H9 (cell line): ENCODE measurements around the gene FOXK1. TPM values are rescaled to one million over a fixed set of nuclear protein-coding genes. Genes with fewer than 3 reads are reported as not detected.

Source experiments
- DNase-seq: peaks from one replicate; pipeline ENCODE4 v3.0.0-alpha.2; 2017
- H2AFZ ChIP-seq: one replicate; pipeline ENCODE4 v1.6.1; 2013; ENCODE audit warnings: mild to moderate bottlenecking, low read length, control low read depth, moderate library complexity
- H2AK5ac ChIP-seq: 2 replicates; pipeline ENCODE4 v1.6.1; 2013; ENCODE audit warnings: low read length, control low read depth, mixed read lengths; ENCODE audit not compliant: insufficient read length
- H2BK120ac ChIP-seq: one replicate; pipeline ENCODE4 v1.6.1; 2013; ENCODE audit warnings: low read depth, mild to moderate bottlenecking, low read length, control low read depth, inconsistent platforms; ENCODE audit not compliant: poor library complexity, severe bottlenecking
- H2BK12ac ChIP-seq: 2 replicates; pipeline ENCODE4 v1.6.1; 2013; ENCODE audit warnings: low read length, control low read depth, mixed read lengths, low read depth; ENCODE audit not compliant: insufficient read length
- H2BK15ac ChIP-seq: 2 replicates; pipeline ENCODE4 v1.6.1; 2013; ENCODE audit warnings: low read depth, low read length, control low read depth
- H2BK20ac ChIP-seq: one replicate; pipeline ENCODE4 v1.6.1; 2013; ENCODE audit warnings: low read depth, mild to moderate bottlenecking, low read length, control low read depth, inconsistent platforms; ENCODE audit not compliant: poor library complexity, severe bottlenecking
- H2BK5ac ChIP-seq: 2 replicates; pipeline ENCODE4 v1.6.1; 2013; ENCODE audit warnings: low read length, control low read depth, mixed read lengths; ENCODE audit not compliant: insufficient read length
- H3K14ac ChIP-seq: 2 replicates; pipeline ENCODE4 v1.6.1; 2013; ENCODE audit warnings: low read length, control low read depth; ENCODE audit not compliant: insufficient read depth
- H3K18ac ChIP-seq: 2 replicates; pipeline ENCODE4 v1.6.1; 2013; ENCODE audit warnings: low read depth, mild to moderate bottlenecking, mixed read lengths, low read length, control low read depth; ENCODE audit not compliant: insufficient read length
- H3K23ac ChIP-seq: 2 replicates; pipeline ENCODE4 v1.6.1; 2013; ENCODE audit warnings: low read length, control low read depth, mixed read lengths, low read depth; ENCODE audit not compliant: insufficient read length
- H3K23me2 ChIP-seq: 2 replicates; pipeline ENCODE4 v1.6.1; 2013; ENCODE audit warnings: low read depth, mild to moderate bottlenecking, mixed read lengths, low read length, control low read depth; ENCODE audit not compliant: insufficient read length, poor library complexity, severe bottlenecking
- H3K27ac ChIP-seq: 2 replicates; pipeline ENCODE4 v1.5.1; 2013; ENCODE audit warnings: low read length, control low read depth, mixed read lengths, low read depth; ENCODE audit not compliant: insufficient read length
- H3K27me3 ChIP-seq: 2 replicates; pipeline ENCODE4 v1.6.1; 2013; ENCODE audit warnings: low read length, control low read depth, inconsistent platforms; ENCODE audit not compliant: insufficient read depth
- H3K4ac ChIP-seq: 2 replicates; pipeline ENCODE4 v1.6.1; 2013; ENCODE audit warnings: low read depth, mild to moderate bottlenecking, control low read depth, inconsistent platforms, low read length, moderate library complexity
- H3K4me1 ChIP-seq: 2 replicates; pipeline ENCODE4 v1.6.1; 2013; ENCODE audit warnings: low read length, control low read depth, inconsistent platforms; ENCODE audit not compliant: insufficient read depth
- H3K4me2 ChIP-seq: 2 replicates; pipeline ENCODE4 v1.6.1; 2013; ENCODE audit warnings: low read length, control low read depth, mixed read lengths; ENCODE audit not compliant: insufficient read length, insufficient read depth
- H3K56ac ChIP-seq: 2 replicates; pipeline ENCODE4 v1.6.1; 2013; ENCODE audit warnings: low read depth, mild to moderate bottlenecking, mixed read lengths, low read length, control low read depth; ENCODE audit not compliant: insufficient read length
- H3K79me1 ChIP-seq: 2 replicates; pipeline ENCODE4 v1.6.1; 2013; ENCODE audit warnings: low read depth, mild to moderate bottlenecking, moderate library complexity, low read length, control low read depth, inconsistent platforms; ENCODE audit not compliant: insufficient read depth, poor library complexity, severe bottlenecking
- H3K79me2 ChIP-seq: 2 replicates; pipeline ENCODE4 v1.6.1; 2013; ENCODE audit warnings: low read length, control low read depth, inconsistent platforms; ENCODE audit not compliant: insufficient read depth
- H3K9ac ChIP-seq: 2 replicates; pipeline ENCODE4 v1.6.1; 2013; ENCODE audit warnings: low read length, control low read depth, mixed read lengths; ENCODE audit not compliant: insufficient read length; ENCODE audit errors: extremely low read depth
- H3K9me3 ChIP-seq: one replicate; pipeline ENCODE4 v1.6.1; 2013; ENCODE audit warnings: low read depth, low read length, inconsistent platforms; ENCODE audit not compliant: control insufficient read depth
- H3T11ph ChIP-seq: one replicate; pipeline ENCODE4 v1.6.1; 2013; ENCODE audit warnings: mild to moderate bottlenecking, low read length, control low read depth, inconsistent platforms
- H4K20me1 ChIP-seq: one replicate; pipeline ENCODE4 v1.6.1; 2013; ENCODE audit not compliant: control insufficient read depth, insufficient read length, insufficient read depth
- H4K5ac ChIP-seq: 2 replicates; pipeline ENCODE4 v1.6.1; 2013; ENCODE audit warnings: low read depth, mild to moderate bottlenecking, mixed read lengths, low read length, control low read depth; ENCODE audit not compliant: insufficient read length
- H4K8ac ChIP-seq: replicated peaks from 2 replicates; pipeline ENCODE4 v1.6.1; 2013; ENCODE audit warnings: low read length, control low read depth, mixed read lengths, low read depth; ENCODE audit not compliant: insufficient read length
- H4K91ac ChIP-seq: 2 replicates; pipeline ENCODE4 v1.6.1; 2013; ENCODE audit warnings: low read depth, mild to moderate bottlenecking, moderate library complexity, mixed read lengths, low read length, control low read depth; ENCODE audit not compliant: insufficient read length
- H3K27ac Mint-ChIP-seq, 3 experiments: 2 replicates in 2 of 3; 3 replicates in 1 of 3; pipeline ENCODE4 v1.8.0; 2020 to 2021; ENCODE audit warnings: mixed read lengths in 3 of 3, mild to moderate bottlenecking in 1 of 3, moderate library complexity in 1 of 3
- H3K27me3 Mint-ChIP-seq: 2 replicates; pipeline ENCODE4 v1.8.0; 2021; ENCODE audit warnings: low read depth, mild to moderate bottlenecking, moderate library complexity, mixed read lengths
- H3K36me3 Mint-ChIP-seq, 3 experiments: 2 replicates in 2 of 3; 3 replicates in 1 of 3; pipeline ENCODE4 v1.8.0; 2020 to 2021; ENCODE audit warnings: low read depth in 3 of 3, mixed read lengths in 3 of 3; ENCODE audit not compliant: insufficient read depth in 1 of 3
- H3K4me1 Mint-ChIP-seq, 2 experiments: 2 replicates each; pipeline ENCODE4 v1.8.0; 2020; ENCODE audit warnings: mixed read lengths in 2 of 2
- H3K4me3 Mint-ChIP-seq, 2 experiments: 2 replicates in 1 of 2; 3 replicates in 1 of 2; pipeline ENCODE4 v1.8.0; 2020 to 2021; ENCODE audit warnings: mild to moderate bottlenecking in 2 of 2, mixed read lengths in 2 of 2, moderate library complexity in 1 of 2
- H3K9me3 Mint-ChIP-seq, 2 experiments: 2 replicates in 1 of 2; 3 replicates in 1 of 2; pipeline ENCODE4 v1.8.0; 2020; ENCODE audit warnings: mild to moderate bottlenecking in 2 of 2, mixed read lengths in 2 of 2, moderate library complexity in 1 of 2
- CTCF ChIP-seq: fragments of 200-600 bp; sonication (generic); conservative IDR thresholded peaks from 3 replicates; pipeline ENCODE4 v1.8.0; 2021; ENCODE audit warnings: antibody characterized with exemption, mild to moderate bottlenecking
- WGBS: extraction: QIAGEN DNeasy Blood & Tissue Kit; methylation state at CpG from one replicate; pipeline ENCODE4 v1.1.7; 2013; ENCODE audit warnings: missing lambda C conversion rate, low lambda C conversion rate, mixed read lengths; ENCODE audit not compliant: insufficient read length; ENCODE audit errors: extremely low coverage; 5-methylcytosine and 5-hydroxymethylcytosine counted together
- total RNA-seq: library from RNA; stranded (reverse); gene quantifications from 2 replicates; pipeline ENCODE4 v1.2.1, GENCODE V29; 2021

FOXK1 gene
- total RNA-seq, 1 experiment from 2014 or later, result 14.4 TPM

- H3K27ac ChIP-seq, result no peak overlapping the region
- no peak for TF ChIP-seq CTCF
- no peaks in the 10 kb centered on the region for H3K23me2 ChIP-seq
- no peak overlapping the region for H3K23ac ChIP-seq
- DNase-seq, result no peak
- H3K9me3 ChIP-seq, result peaks cover 5% of the 10 kb centered on the region
- no peak overlapping the region for H2BK15ac ChIP-seq
- H4K91ac ChIP-seq, result no peak overlapping the region
- no CpG with 5 or more reads among the region's 2 CpGs for WGBS
- H2BK20ac ChIP-seq, result no peak overlapping the region
- H3K79me2 ChIP-seq, result no peaks in the 10 kb centered on the region
- H3K27me3 ChIP-seq, result no peaks in the 10 kb centered on the region
- Mint-ChIP-seq H3K27ac (no peak overlapping the region), H3K4me3 (no peak overlapping the region), H3K27me3 (peaks cover 30% of the 10 kb centered on the region), H3K36me3 (peaks cover 0 to 6% (median 3%) of the 10 kb centered on the region in 3 experiments; a peak in 5 of 7 replicates), H3K4me1 (peaks cover 8 to 10% of the 10 kb centered on the region in 2 experiments), H3K9me3 (peaks cover 28 to 52% of the 10 kb centered on the region in 2 experiments)
- H3K4me1 ChIP-seq, result no peaks in the 10 kb centered on the region
- H2AK5ac ChIP-seq, result no peak overlapping the region
- no peak overlapping the region for H3K18ac ChIP-seq
- no peak overlapping the region for H2BK5ac ChIP-seq
- no peak overlapping the region for H4K5ac ChIP-seq
- H3T11ph ChIP-seq, result no peak overlapping the region
- no peaks in the 10 kb centered on the region for H3K79me1 ChIP-seq
- no peak overlapping the region for H3K56ac ChIP-seq
- H2BK120ac ChIP-seq, result no peak overlapping the region
- H2BK12ac ChIP-seq, result no peak overlapping the region
- H2AFZ ChIP-seq, result no peak overlapping the region
- no peak overlapping the region for H4K8ac ChIP-seq
- H3K9ac ChIP-seq, result no peak overlapping the region
- H3K4ac ChIP-seq, result no peak overlapping the region
- H4K20me1 ChIP-seq, result no peaks in the 10 kb centered on the region
- no peak overlapping the region for H3K4me2 ChIP-seq
- H3K14ac ChIP-seq, result no peak overlapping the region
Measured at GRCh38 chr7:4655311-4655710, 26.8 kb upstream of the FOXK1 start.
